Measurements from ENCODE around the gene PUS7. TPM values are rescaled to one million over a fixed set of nuclear protein-coding genes. Genes with fewer than 3 reads are reported as not detected.
A peak's percentile ranks its signal among the peaks of the same experiment; 100 is the strongest.

PUS7 gene
- total and polyA plus RNA-seq, 2 of the 8 experiments (the other 6 are each of a cell fraction or from before 2014, with no cell fraction given) = 18.9 to 65.2 TPM

GRCh38 chr7:105444342-105444987 lies 77.6 kb downstream of the PUS7 start:
- H3K56ac ChIP-seq (replicated peaks; ENCODE audit: insufficient read length, low read depth, low read length) = no peak overlapping the region
- no peak overlapping the region for H3K4me3 ChIP-seq (ENCODE audit: extremely low read depth in 1 of 4, insufficient read depth in 2 of 4, low read depth in 3 of 4, low read length in 4 of 4)
- no peaks in the 10 kb centered on the region for H3K36me3 ChIP-seq (ENCODE audit: control insufficient read depth in 2 of 4, insufficient read depth in 4 of 4, low read length in 3 of 4)
- H3K79me2 ChIP-seq (ENCODE audit: control insufficient read depth in 1 of 2, insufficient read depth in 2 of 2, low read length in 2 of 2) = no peaks in the 10 kb centered on the region
- no peak overlapping the region for H3K9ac ChIP-seq (replicated peaks in 1 of 4; ENCODE audit: extremely low read depth in 1 of 4, low read depth in 3 of 4, low read length in 3 of 4)
- peak; percentile 85; the same call in 1 of the 2 replicates for TF ChIP-seq FOSL1 (IDR thresholded peaks at IDR 0.05; ENCODE audit: insufficient read depth, low read depth, low read length)
- TF ChIP-seq NANOG (IDR thresholded peaks at IDR 0.05; ENCODE audit: insufficient read depth, low read depth, low read length, poor library complexity, severe bottlenecking) = no peak
- H3K4ac ChIP-seq (replicated peaks; ENCODE audit: insufficient read length, low read depth, low read length) = no peak overlapping the region
- ChIA-PET POLR2A (ENCODE audit: partially characterized antibody) (interaction anchor here (1.1 kb wide), 1 partner anchor 10 kb away, joined by 4 read pairs; no protein-coding TSS in a partner anchor), CTCF (ENCODE audit: partially characterized antibody) (interaction anchor here (1.0 kb wide), 1 partner anchor 596 kb away, joined by 3 read pairs; no protein-coding TSS in a partner anchor)
- H3K27ac ChIP-seq (ENCODE audit: low read depth, low read length) = no peak overlapping the region
- no peak overlapping the region for H2BK5ac ChIP-seq (ENCODE audit: low read depth, low read length)
- H4K5ac ChIP-seq (ENCODE audit: insufficient read length, low read depth, low read length) = no peak overlapping the region
- 89% methylated on average over 4 of the region's 4 CpGs; no CpG with 5 or more reads in 1 of the 2 experiments for WGBS, 2 experiments (ENCODE audit: extremely low coverage in 1 of 2, insufficient coverage in 1 of 2, insufficient read length in 1 of 2, insufficient replicate concordance in 2 of 2, low coverage in 1 of 2, low lambda C conversion rate in 2 of 2, missing lambda C conversion rate in 1 of 2)
- no peak overlapping the region for H2BK120ac ChIP-seq (replicated peaks; ENCODE audit: low read depth, low read length)
- no peak for DNase-seq (ENCODE audit: low read depth in 1 of 2, low spot score in 2 of 2)
- H3K79me1 ChIP-seq (ENCODE audit: low read depth, low read length) = no peaks in the 10 kb centered on the region
- H2BK20ac ChIP-seq (ENCODE audit: low read length) = no peak overlapping the region
- H3K18ac ChIP-seq (ENCODE audit: extremely low read depth, low read length) = no peak overlapping the region
- no peak for FAIRE-seq
- H2BK12ac ChIP-seq (ENCODE audit: low read depth, low read length) = no peak overlapping the region
- H3K14ac ChIP-seq (ENCODE audit: insufficient read length) = no peak overlapping the region
- H2AK5ac ChIP-seq (ENCODE audit: low read depth, low read length) = no peak overlapping the region
- no peak overlapping the region for H4K91ac ChIP-seq (replicated peaks; ENCODE audit: insufficient read length, low read length)
- H2AFZ ChIP-seq (ENCODE audit: low read length) = no peak overlapping the region
- no peaks in the 10 kb centered on the region for H4K20me1 ChIP-seq (replicated peaks in 1 of 2; ENCODE audit: control insufficient read depth in 1 of 2, insufficient read depth in 2 of 2, low read length in 2 of 2)
- no peak overlapping the region for H3K23ac ChIP-seq (ENCODE audit: insufficient read length)
- H3K4me1 ChIP-seq (replicated peaks in 1 of 4; ENCODE audit: control insufficient read depth in 3 of 4, insufficient read depth in 4 of 4, low read length in 3 of 4) = no peaks in the 10 kb centered on the region
- no peaks in the 10 kb centered on the region for H3K9me3 ChIP-seq (ENCODE audit: insufficient read depth in 2 of 2, low read depth in 1 of 2, low read length in 1 of 2)
- no peak overlapping the region for H2BK15ac ChIP-seq (ENCODE audit: low read length)
- H3K27me3 ChIP-seq (replicated peaks in 1 of 4; ENCODE audit: control insufficient read depth in 3 of 4, extremely low read depth in 1 of 4, insufficient read depth in 3 of 4, low read length in 3 of 4) = no peaks in the 10 kb centered on the region
- no peak overlapping the region for H3K4me2 ChIP-seq (ENCODE audit: insufficient read depth in 1 of 2, low read depth in 2 of 2, low read length in 2 of 2)
- H3K23me2 ChIP-seq (ENCODE audit: low read depth, low read length) = no peaks in the 10 kb centered on the region
- H4K8ac ChIP-seq (ENCODE audit: extremely low read depth, insufficient read depth, low read length) = no peak overlapping the region
